ENCODE data around the gene INPP4A.

DNA sequence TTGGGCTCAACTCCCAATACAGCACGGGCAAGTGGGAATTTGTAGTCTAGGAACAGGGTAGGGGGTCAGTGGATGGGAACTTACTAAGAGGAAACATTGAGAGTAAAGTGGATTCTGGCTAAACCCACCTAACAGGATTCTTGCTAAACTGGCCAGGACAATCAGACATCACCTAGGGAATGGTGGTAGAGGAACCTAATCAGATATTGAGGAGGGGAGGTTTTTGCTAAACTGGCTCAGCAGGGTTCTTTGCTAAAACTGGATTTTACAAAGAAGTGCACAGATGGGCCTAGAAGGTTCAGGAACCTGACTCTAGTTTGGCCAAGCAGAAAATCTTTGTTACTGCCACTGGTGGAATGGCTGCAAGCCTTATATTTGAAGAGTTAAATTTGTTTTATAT, 55.9 kb downstream of the INPP4A start:
- TF ChIP-seq, protein P1, sequence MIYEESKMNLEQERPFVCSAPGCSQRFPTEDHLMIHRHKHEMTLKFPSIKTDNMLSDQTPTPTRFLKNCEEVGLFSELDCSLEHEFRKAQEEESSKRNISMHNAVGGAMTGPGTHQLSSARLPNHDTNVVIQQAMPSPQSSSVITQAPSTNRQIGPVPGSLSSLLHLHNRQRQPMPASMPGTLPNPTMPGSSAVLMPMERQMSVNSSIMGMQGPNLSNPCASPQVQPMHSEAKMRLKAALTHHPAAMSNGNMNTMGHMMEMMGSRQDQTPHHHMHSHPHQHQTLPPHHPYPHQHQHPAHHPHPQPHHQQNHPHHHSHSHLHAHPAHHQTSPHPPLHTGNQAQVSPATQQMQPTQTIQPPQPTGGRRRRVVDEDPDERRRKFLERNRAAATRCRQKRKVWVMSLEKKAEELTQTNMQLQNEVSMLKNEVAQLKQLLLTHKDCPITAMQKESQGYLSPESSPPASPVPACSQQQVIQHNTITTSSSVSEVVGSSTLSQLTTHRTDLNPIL (CRISPR knock-in tag; IDR thresholded peaks at IDR 0.05; ENCODE audit: low read depth), result no peak
- TF ChIP-seq, protein P2, sequence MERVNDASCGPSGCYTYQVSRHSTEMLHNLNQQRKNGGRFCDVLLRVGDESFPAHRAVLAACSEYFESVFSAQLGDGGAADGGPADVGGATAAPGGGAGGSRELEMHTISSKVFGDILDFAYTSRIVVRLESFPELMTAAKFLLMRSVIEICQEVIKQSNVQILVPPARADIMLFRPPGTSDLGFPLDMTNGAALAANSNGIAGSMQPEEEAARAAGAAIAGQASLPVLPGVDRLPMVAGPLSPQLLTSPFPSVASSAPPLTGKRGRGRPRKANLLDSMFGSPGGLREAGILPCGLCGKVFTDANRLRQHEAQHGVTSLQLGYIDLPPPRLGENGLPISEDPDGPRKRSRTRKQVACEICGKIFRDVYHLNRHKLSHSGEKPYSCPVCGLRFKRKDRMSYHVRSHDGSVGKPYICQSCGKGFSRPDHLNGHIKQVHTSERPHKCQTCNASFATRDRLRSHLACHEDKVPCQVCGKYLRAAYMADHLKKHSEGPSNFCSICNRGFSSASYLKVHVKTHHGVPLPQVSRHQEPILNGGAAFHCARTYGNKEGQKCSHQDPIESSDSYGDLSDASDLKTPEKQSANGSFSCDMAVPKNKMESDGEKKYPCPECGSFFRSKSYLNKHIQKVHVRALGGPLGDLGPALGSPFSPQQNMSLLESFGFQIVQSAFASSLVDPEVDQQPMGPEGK (CRISPR knock-in tag; IDR thresholded peaks at IDR 0.05; ENCODE audit: borderline replicate concordance), result no peak
- TF ChIP-seq TCF4 (CRISPR knock-in tag; IDR thresholded peaks at IDR 0.05; ENCODE audit: borderline replicate concordance), result no peak
- TF ChIP-seq RARB (CRISPR knock-in tag; IDR thresholded peaks at IDR 0.05), result no peak
- no peak for TF ChIP-seq TOX (CRISPR knock-in tag; IDR thresholded peaks at IDR 0.05; ENCODE audit: borderline replicate concordance)
- no peak for TF ChIP-seq CSDC2 (CRISPR knock-in tag; IDR thresholded peaks at IDR 0.05)
- no peak for TF ChIP-seq GLIS3 (CRISPR knock-in tag; IDR thresholded peaks at IDR 0.05)
- TF ChIP-seq ARNTL (CRISPR knock-in tag; IDR thresholded peaks at IDR 0.05; ENCODE audit: borderline replicate concordance, low read depth), result no peak

All from SK-N-SH treated with all-trans-retinoic acid at 6 μM for 48 hours (cell line).